Measurements from ENCODE around the gene TMEM132D.
"Not testable (repeated sequence)": the region's sequence is repeated elsewhere in the genome, so short reads cannot be mapped to it uniquely, and the experiment has no call there.

TMEM132D gene

DNA sequence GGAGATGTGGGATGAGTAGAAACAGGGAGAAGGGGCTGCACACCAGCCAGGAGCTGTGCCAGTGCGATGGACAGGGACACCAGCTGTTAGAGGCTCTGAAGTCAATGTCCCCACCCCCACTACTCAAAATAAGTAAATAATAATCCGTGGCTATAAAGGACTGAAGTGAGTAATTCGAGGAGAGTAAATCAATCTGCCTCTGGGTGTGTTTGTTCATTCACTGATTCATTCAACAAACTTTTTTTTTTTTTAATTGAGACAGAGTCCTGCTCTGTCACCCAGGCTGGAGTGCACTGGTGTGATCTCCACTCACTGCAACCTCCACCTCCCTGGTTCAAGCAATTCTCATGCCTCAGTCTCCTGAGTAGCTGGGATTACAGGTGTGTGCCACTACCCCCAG, 363.6 kb downstream of the TMEM132D start:
- no peak for DNase-seq (ENCODE audit: insufficient read length, low spot score)
- FAIRE-seq: no peak
- TF ChIP-seq, protein P1, sequence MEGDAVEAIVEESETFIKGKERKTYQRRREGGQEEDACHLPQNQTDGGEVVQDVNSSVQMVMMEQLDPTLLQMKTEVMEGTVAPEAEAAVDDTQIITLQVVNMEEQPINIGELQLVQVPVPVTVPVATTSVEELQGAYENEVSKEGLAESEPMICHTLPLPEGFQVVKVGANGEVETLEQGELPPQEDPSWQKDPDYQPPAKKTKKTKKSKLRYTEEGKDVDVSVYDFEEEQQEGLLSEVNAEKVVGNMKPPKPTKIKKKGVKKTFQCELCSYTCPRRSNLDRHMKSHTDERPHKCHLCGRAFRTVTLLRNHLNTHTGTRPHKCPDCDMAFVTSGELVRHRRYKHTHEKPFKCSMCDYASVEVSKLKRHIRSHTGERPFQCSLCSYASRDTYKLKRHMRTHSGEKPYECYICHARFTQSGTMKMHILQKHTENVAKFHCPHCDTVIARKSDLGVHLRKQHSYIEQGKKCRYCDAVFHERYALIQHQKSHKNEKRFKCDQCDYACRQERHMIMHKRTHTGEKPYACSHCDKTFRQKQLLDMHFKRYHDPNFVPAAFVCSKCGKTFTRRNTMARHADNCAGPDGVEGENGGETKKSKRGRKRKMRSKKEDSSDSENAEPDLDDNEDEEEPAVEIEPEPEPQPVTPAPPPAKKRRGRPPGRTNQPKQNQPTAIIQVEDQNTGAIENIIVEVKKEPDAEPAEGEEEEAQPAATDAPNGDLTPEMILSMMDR (IDR thresholded peaks at IDR 0.05; ENCODE audit: insufficient read depth, missing control alignments): no peak

DNA sequence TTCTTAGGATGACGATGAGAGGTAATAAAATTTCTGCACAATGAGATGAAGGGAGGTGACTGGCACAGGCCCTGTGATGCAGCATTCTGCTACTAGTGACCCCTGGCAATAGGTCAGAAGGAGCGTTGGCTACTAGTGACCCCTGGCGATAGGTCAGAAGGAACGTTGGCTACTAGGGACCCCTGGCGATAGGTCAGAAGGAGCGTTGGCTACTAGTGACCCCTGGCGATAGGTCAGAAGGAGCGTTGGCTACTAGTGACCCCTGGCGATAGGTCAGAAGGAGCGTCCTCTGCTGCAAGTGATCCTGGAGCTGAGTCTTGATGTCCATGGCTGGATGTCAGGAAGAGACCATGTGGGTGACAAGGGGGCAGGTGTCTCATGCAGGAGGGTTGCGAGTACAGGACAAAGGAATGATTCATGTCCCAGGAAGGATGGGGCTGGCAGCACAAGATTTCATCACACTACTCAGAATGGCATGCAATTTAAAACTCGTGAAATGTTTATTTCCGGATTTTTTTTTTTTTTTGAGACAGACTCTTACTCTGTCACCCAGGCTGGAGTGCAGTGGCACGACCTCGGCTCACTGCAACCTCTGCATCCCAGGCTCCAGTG, 365.0 kb downstream of the TMEM132D start:
- not testable (repeated sequence) for DNase-seq (ENCODE audit: insufficient read length, low spot score); FAIRE-seq

DNA sequence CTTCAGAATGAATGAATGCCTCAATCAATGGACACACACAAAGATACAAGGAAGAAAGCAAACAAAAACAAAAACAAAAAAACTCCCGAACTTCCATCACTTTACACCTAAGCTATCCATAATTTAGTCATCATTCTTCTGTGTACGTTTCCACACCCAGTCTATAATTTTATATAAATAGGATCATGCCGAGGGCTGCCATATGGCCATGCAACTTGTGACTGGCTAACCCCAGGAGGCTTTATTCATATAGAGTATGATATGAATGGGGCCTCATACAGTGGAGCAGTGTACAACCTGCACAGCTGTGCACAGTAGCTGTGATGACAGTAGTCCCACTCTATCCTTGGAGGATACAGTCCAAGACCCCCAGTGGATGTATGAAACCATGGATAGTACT, 365.7 kb downstream of the TMEM132D start:
- FAIRE-seq: no peak
- DNase-seq (ENCODE audit: insufficient read length, low spot score): no peak
- TF ChIP-seq, protein P1 (IDR thresholded peaks at IDR 0.05; ENCODE audit: insufficient read depth, missing control alignments): no peak

DNA sequence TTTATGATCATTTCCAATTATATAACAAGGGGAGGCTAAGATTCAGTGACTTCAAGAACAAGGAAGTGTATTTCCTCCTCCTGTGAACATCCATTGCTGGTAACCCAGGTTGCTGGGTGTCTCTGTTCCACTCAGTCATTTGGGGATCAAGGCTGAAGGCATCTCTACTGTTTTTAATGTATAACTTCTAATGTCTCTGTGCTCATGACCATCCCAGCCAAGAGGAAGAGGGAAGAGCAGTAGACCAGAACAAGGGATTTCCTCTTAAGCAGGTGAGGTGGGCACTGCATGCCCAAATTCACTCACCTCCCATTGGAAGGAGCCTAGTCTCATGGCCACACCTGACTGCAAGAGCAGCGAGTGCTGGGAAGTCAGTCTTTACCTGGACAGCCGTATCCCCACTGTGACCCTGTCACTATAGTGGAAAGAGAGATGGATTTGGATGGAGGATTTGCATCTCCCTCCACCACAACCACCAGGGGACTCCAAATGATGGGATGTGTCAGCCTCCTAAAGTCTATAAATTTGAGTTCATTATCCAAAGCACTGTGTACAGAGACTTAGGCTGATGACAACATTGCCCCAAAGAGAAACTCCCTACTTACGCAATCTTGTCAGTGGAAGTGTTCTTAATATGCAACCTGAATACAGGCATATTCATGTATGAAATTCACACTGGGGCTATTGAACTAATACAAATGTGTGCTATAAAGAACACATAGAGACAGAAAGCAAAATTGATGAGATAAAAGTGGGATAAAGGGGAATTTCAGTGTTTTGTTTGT, 368.7 kb downstream of the TMEM132D start:
- FAIRE-seq: no peak
- DNase-seq (ENCODE audit: insufficient read length, low spot score): no peak
- TF ChIP-seq, protein P1 (IDR thresholded peaks at IDR 0.05; ENCODE audit: insufficient read depth, missing control alignments): no peak

DNA sequence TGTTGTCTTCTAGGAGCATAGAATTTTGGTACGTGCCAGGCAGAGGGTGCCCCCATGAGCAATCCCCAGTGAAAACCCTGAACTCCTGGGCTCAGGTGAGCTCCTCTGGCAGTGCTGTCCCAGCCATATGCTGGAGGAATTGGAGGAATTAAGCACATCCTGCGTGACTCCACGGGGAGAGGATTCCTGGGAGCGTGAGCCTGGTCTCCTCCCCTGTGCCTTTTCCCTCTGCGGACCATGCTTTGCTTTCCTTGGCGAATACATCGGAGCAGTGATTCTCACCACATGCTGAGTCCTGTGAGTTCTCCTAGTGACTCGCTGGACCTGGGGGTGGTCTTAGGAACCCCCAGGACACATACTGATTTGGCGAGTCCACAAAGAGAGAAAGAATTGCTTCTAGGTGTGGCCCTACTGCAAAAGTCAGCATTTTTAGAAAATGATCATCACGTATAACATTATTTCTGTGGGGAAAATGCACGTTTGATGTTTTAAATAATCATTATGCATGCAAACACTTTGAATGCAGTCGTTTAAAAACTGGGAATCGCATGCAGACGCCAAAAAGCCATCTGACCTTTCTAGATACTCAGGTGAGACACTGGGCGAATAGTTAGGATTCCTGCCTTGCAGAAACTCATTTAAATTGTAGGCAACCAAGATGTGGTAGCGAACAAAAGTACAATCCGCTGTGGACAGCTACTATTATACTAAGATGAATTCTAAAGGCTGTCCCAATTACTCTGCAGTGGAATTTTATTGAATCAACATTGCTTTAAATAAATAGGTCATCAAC, 370.9 kb downstream of the TMEM132D start:
- TF ChIP-seq, protein P1 (IDR thresholded peaks at IDR 0.05; ENCODE audit: insufficient read depth, missing control alignments): no peak
- no peak for FAIRE-seq
- DNase-seq (ENCODE audit: insufficient read length, low spot score): no peak

DNA sequence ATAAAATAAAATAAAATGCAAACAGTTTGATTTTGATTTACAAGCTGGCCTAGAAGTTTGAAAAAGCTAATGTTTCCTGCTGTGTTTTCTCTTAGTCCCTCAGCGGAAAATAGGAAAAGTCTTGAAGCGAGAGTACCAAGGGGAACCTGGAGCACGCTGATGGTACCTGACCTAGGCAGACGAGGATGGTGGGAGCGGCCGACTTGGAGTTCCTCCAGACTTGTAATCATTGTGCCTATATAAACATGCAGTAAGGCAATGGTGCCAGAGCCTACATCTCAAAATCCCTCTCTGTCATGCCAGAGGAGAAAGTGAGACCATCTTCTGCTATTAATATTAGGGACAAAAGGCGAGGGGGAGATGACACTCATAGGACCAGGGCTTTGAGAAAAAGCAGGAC, 371.7 kb downstream of the TMEM132D start:
- DNase-seq (ENCODE audit: insufficient read length, low spot score) (no peak), FAIRE-seq (no peak)
- TF ChIP-seq, protein P1 (IDR thresholded peaks at IDR 0.05; ENCODE audit: insufficient read depth, missing control alignments): no peak

DNA sequence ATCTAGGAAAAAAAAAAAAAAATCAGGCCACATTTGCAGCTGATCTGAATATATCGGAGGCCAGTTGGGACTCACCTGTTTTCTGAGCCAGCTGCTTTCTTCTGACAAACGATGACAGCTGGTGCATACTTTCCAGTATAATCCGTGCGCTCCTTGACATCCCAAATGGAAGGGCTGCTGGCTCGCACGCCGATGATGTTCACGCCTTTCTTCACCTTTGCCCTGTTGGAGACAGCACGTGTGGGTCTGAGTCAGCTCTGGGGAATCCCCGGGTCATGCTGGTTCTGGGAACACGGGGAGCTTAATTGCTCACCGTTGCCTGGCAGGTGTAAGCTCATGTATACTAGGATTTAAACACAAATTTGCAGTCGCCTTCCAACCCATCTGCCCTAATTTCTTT, 372.8 kb downstream of the TMEM132D start:
- FAIRE-seq: no peak
- TF ChIP-seq, protein P1 (IDR thresholded peaks at IDR 0.05; ENCODE audit: insufficient read depth, missing control alignments): no peak
- no peak for DNase-seq (ENCODE audit: insufficient read length, low spot score)
